Endothelial cell of umbilical vein (primary cell): ENCODE data around the gene AXIN2. TPM values are rescaled to one million over a fixed set of nuclear protein-coding genes. Genes with fewer than 3 reads are reported as not detected.

Experiments
- BruUV-seq: library from RNA; stranded (reverse); fragments of 400-500 nt; replicated peaks from 2 replicates; lab custom pipeline; 2021; lab: Mats Ljungman, UMichigan
- CTCF ChIA-PET: fragments of 300-600, 350-600 bp; sonication (Branson Sonifier 250); formaldehyde crosslinking; loops from one replicate; lab custom pipeline; 2021; ENCODE audit warnings: antibody characterized with exemption, inconsistent platforms; lab: Charles Lee
- POLR2A ChIA-PET: fragments of 300-600, 350-600 bp; sonication (Branson Sonifier 250); formaldehyde crosslinking; loops from one replicate; lab custom pipeline; 2021; ENCODE audit warnings: antibody characterized with exemption, inconsistent platforms; lab: Charles Lee
- DNase-seq: peaks from one replicate; pipeline ENCODE4 v3.0.0-alpha.2; 2011; ENCODE audit warnings: low read depth, low spot score
- FAIRE-seq: peaks from 2 replicates; lab custom pipeline; 2011; peaks lifted over from hg19 to GRCh38; lab: Jason Lieb, UNC
- H2AFZ ChIP-seq: 2 replicates; pipeline ENCODE4 v1.6.0; 2012; ENCODE audit warnings: low read depth, low read length, control low read depth, inconsistent platforms
- H3K27ac ChIP-seq: 2 replicates; pipeline ENCODE4 v1.5.1; 2011; ENCODE audit warnings: low read depth, mild to moderate bottlenecking, control low read depth, low read length, moderate library complexity; ENCODE audit not compliant: insufficient read depth
- H3K27me3 ChIP-seq, 2 experiments: 2 replicates each; pipeline versions ENCODE4 v1.6.0 to v1.6.1; 2011; ENCODE audit warnings: low read length in 2 of 2, mixed read lengths in 1 of 2; ENCODE audit not compliant: control insufficient read depth in 2 of 2, insufficient read depth in 2 of 2
- H3K36me3 ChIP-seq, 2 experiments: 2 replicates in 1 of 2; 3 replicates in 1 of 2; pipeline ENCODE4 v1.5.1; 2011; ENCODE audit warnings: low read length in 2 of 2, mild to moderate bottlenecking in 1 of 2, moderate library complexity in 1 of 2; ENCODE audit not compliant: control insufficient read depth in 2 of 2, insufficient read depth in 2 of 2; ENCODE audit errors: extremely low read depth in 1 of 2
- H3K4me1 ChIP-seq: 3 replicates; pipeline ENCODE4 v1.5.1; 2011; ENCODE audit warnings: mild to moderate bottlenecking, low read length; ENCODE audit not compliant: control insufficient read depth, insufficient read depth; ENCODE audit errors: extremely low read depth
- H3K4me2 ChIP-seq: 2 replicates; pipeline ENCODE4 v1.6.1; 2011; ENCODE audit warnings: low read length, control low read depth, mixed read lengths; ENCODE audit not compliant: insufficient read depth
- H3K4me3 ChIP-seq, 3 experiments: fragments of 200-600 bp in 1 of 3; sonication (generic), shearing (Covaris generic) in 1 of 3; replicated peaks in 1 of 3; 2 replicates each; pipeline ENCODE4 v1.5.1; 2011 to 2016; ENCODE audit warnings: control low read depth in 3 of 3, low read length in 3 of 3, mild to moderate bottlenecking in 2 of 3, inconsistent platforms in 1 of 3, low read depth in 1 of 3, moderate library complexity in 1 of 3; ENCODE audit not compliant: insufficient read depth in 1 of 3
- H3K79me2 ChIP-seq: 2 replicates; pipeline ENCODE4 v1.6.0; 2012; ENCODE audit warnings: low read length, inconsistent platforms; ENCODE audit not compliant: control insufficient read depth, insufficient read depth
- H3K9ac ChIP-seq: replicated peaks from 2 replicates; pipeline ENCODE3; 2011; ENCODE audit warnings: low read length, control low read depth; ENCODE audit not compliant: insufficient read depth; ENCODE audit errors: extremely low read depth
- H3K9me1 ChIP-seq: replicated peaks from 3 replicates; pipeline ENCODE4 v1.6.0; 2011; ENCODE audit warnings: mild to moderate bottlenecking, low read length; ENCODE audit not compliant: control insufficient read depth, insufficient read depth; ENCODE audit errors: extremely low read depth
- H3K9me3 ChIP-seq: replicated peaks from 2 replicates; pipeline ENCODE4 v1.5.1; 2012; ENCODE audit warnings: low read length, inconsistent platforms; ENCODE audit not compliant: control insufficient read depth, insufficient read depth
- H4K20me1 ChIP-seq: replicated peaks from 2 replicates; pipeline ENCODE3; 2011; ENCODE audit warnings: mild to moderate bottlenecking, low read length; ENCODE audit not compliant: control insufficient read depth, insufficient read depth; ENCODE audit errors: extremely low read depth
- CTCF ChIP-seq, 2 donors: IDR thresholded peaks; 1 replicate in 1 of 2; 2 replicates in 1 of 2; pipeline ENCODE4 v1.5.1; 2011; ENCODE audit warnings: low read length in 2 of 2, mild to moderate bottlenecking in 2 of 2, moderate library complexity in 2 of 2, control low read depth in 1 of 2, inconsistent platforms in 1 of 2, low read depth in 1 of 2; ENCODE audit not compliant: insufficient read depth in 1 of 2; ENCODE audit errors: extremely low read depth in 1 of 2
- EZH2 ChIP-seq: IDR thresholded peaks from 2 replicates; pipeline ENCODE4 v1.6.1; 2012; ENCODE audit warnings: borderline replicate concordance, low read depth, mild to moderate bottlenecking, moderate library complexity, low read length, inconsistent platforms; ENCODE audit not compliant: severe bottlenecking
- FOS ChIP-seq: IDR thresholded peaks from 2 replicates; pipeline ENCODE4 v1.6.1; 2011; ENCODE audit warnings: mild to moderate bottlenecking, low read length, moderate library complexity, borderline replicate concordance; ENCODE audit not compliant: insufficient read depth
- GATA2 ChIP-seq: IDR thresholded peaks from 2 replicates; pipeline ENCODE4 v1.7.0; 2011; ENCODE audit warnings: low read depth, mild to moderate bottlenecking, moderate library complexity, mixed read lengths, low read length; ENCODE audit not compliant: insufficient read length, insufficient read depth
- JUN ChIP-seq: IDR thresholded peaks from 2 replicates; pipeline ENCODE4 v1.6.1; 2011; ENCODE audit warnings: borderline replicate concordance, low read depth; ENCODE audit not compliant: insufficient read length, insufficient read depth
- MAX ChIP-seq: IDR thresholded peaks from 2 replicates; pipeline ENCODE4 v1.6.1; 2011; ENCODE audit not compliant: insufficient read depth, insufficient read length
- MYC ChIP-seq: IDR thresholded peaks from one replicate; pipeline ENCODE4 v1.6.1; 2011; ENCODE audit warnings: mild to moderate bottlenecking, low read depth, low read length
- POLR2A ChIP-seq: IDR thresholded peaks from 2 replicates; pipeline ENCODE4 v1.6.1; 2012; ENCODE audit warnings: low read depth, mild to moderate bottlenecking, control low read depth, low read length
- POLR2AphosphoS5 ChIP-seq: IDR thresholded peaks from 2 replicates; pipeline ENCODE4 v1.6.1; 2012; ENCODE audit warnings: low read depth, mild to moderate bottlenecking, control low read depth, low read length, moderate library complexity; ENCODE audit not compliant: insufficient read depth
- dilution Hi-C: fragments of 300-500 bp; cut with MboI; formaldehyde crosslinking; loops from one replicate; pipeline ENCODE4 v1.15.0; 2019; ENCODE audit warnings: low sequenced_read_pairs; ENCODE audit not compliant: extremely low pct_ligation_motif_present
- intact Hi-C: fragments of 100-400 bp; cut with micrococcal nuclease; formaldehyde crosslinking; loops from one replicate; pipeline ENCODE4 v1.10.0; 2022
- polyA plus RNA-seq, 4 experiments: library from polyadenylated mRNA; depleted of rRNA in 3 of 4; stranded (reverse) in 3 of 4; unstranded in 1 of 4; fragments of >200 nt; gene quantifications; 2 replicates each; pipeline versions ENCODE4 v1.2.1 to v1.2.3, GENCODE V29; 2011 to 2012; ENCODE audit warnings: missing spikeins in 1 of 4
- total RNA-seq: library from RNA; stranded (reverse); gene quantifications from 2 replicates; pipeline ENCODE4 v1.2.3, GENCODE V29; 2021

The AXIN2 gene
- total and polyA plus RNA-seq, 2 donors (not counting 3 experiments of a cell fraction or from before 2014, with no cell fraction given) = 1.3 to 3.0 TPM

GRCh38 chr17:65609749-65610148 is 48.3 kb upstream of the AXIN2 start:
- dilution Hi-C loops = no loop called here
- TF ChIP-seq EZH2 = no peak
- no peak for TF ChIP-seq FOS
- no peak for TF ChIP-seq CTCF (IDR thresholded peaks at IDR 0.05; ENCODE audit: extremely low read depth in 1 of 2, insufficient read depth in 1 of 2, low read depth in 1 of 2, low read length in 2 of 2)
- TF ChIP-seq GATA2 = no peak
- no peak for TF ChIP-seq POLR2A
- TF ChIP-seq JUN = no peak
- no peak for TF ChIP-seq MYC
- no peak for TF ChIP-seq POLR2AphosphoS5
- no peak for TF ChIP-seq MAX
- Histone ChIP-seq H3K4me3 (no peak overlapping the region), H2AFZ (no peak overlapping the region), H3K4me1 (no peaks in the 10 kb centered on the region), H3K9me3 (no peaks in the 10 kb centered on the region), H3K4me2 (no peak overlapping the region), H3K27me3 (no peaks in the 10 kb centered on the region), H3K27ac (no peak overlapping the region), H3K9me1 (no peaks in the 10 kb centered on the region), H3K36me3 (no peaks in the 10 kb centered on the region), H3K79me2 (no peaks in the 10 kb centered on the region), H3K9ac (no peak overlapping the region), H4K20me1 (no peaks in the 10 kb centered on the region)
- CTCF ChIA-PET = no interaction called here
- intact Hi-C loops = no loop called here
- no TSS peak for BruUV-seq
- POLR2A ChIA-PET = no interaction called here
- no peak for FAIRE-seq
- no peak for DNase-seq
